Measurements from ENCODE around the gene CMTM3.
A peak's percentile ranks its signal among the peaks of the same experiment; 100 is the strongest.

The CMTM3 gene

GRCh38 chr16:66650707-66651473 lies 46.4 kb downstream of the CMTM3 start:
- CTCF ChIA-PET: interaction anchor here (0.5 to 4.3 kb wide), 67 partner anchors 8 to 375 kb away, joined by 3 to 67 read pairs (median 4); partner anchors contain the start of genes CDH16, CKLF, CMTM2 and CMTM4
- DNase-seq (ENCODE audit: extremely low spot score): peak; percentile 81
- TF ChIP-seq CTCF (IDR thresholded peaks at IDR 0.05; ENCODE audit: control extremely low read depth, extremely low read depth, low read depth, missing control alignments): peak; percentile 92
- POLR2A ChIA-PET: interaction anchor here (0.5 kb wide), 2 partner anchors 12 to 273 kb away, joined by 3 to 12 read pairs; no protein-coding TSS in a partner anchor

GRCh38 chr16:66651474-66651765 lies 46.9 kb downstream of the CMTM3 start:
- ChIA-PET CTCF (interaction anchor here (0.5 to 4.3 kb wide), 59 partner anchors 7 to 307 kb away, joined by 3 to 67 read pairs (median 4); partner anchors contain the start of genes CDH16, CKLF, CMTM2 and NAE1), POLR2A (no interaction called here)
- TF ChIP-seq CTCF (IDR thresholded peaks at IDR 0.05; ENCODE audit: control extremely low read depth, extremely low read depth, low read depth, missing control alignments): no peak
- no peak for DNase-seq (ENCODE audit: extremely low spot score)

- CTCF ChIA-PET: interaction anchor here (0.9 to 4.3 kb wide), 27 partner anchors 10 to 267 kb away, joined by 3 to 67 read pairs (median 7); partner anchors contain the start of genes CDH16, CMTM2 and NAE1
- POLR2A ChIA-PET: no interaction called here
- TF ChIP-seq CTCF (IDR thresholded peaks at IDR 0.05; ENCODE audit: control extremely low read depth, extremely low read depth, low read depth, missing control alignments): no peak
- DNase-seq (ENCODE audit: extremely low spot score): no peak
These were observed 47.5 kb downstream of the CMTM3 start for GRCh38 chr16:66651965-66652364.

GRCh38 chr16:66652661-66653360 lies 48.3 kb downstream of the CMTM3 start:
- ChIA-PET CTCF (interaction anchor here (0.6 to 4.3 kb wide), 5 partner anchors 9 to 215 kb away, joined by 4 to 67 read pairs (median 35); no protein-coding TSS in a partner anchor), POLR2A (no interaction called here)
- no peak for DNase-seq (ENCODE audit: extremely low spot score)
- no peak for TF ChIP-seq CTCF (IDR thresholded peaks at IDR 0.05; ENCODE audit: control extremely low read depth, extremely low read depth, low read depth, missing control alignments)

GRCh38 chr16:66653581-66654350 lies 49.3 kb downstream of the CMTM3 start:
- TF ChIP-seq CTCF (IDR thresholded peaks at IDR 0.05; ENCODE audit: control extremely low read depth, extremely low read depth, low read depth, missing control alignments): no peak
- CTCF ChIA-PET: interaction anchor here (4.0 to 4.3 kb wide), 2 partner anchors 13 to 45 kb away, joined by 33 to 58 read pairs; no protein-coding TSS in a partner anchor
- DNase-seq (ENCODE audit: extremely low spot score): no peak
- POLR2A ChIA-PET: no interaction called here

- ChIA-PET CTCF (no interaction called here), POLR2A (no interaction called here)
- DNase-seq (ENCODE audit: extremely low spot score): no peak
- TF ChIP-seq CTCF (IDR thresholded peaks at IDR 0.05; ENCODE audit: control extremely low read depth, extremely low read depth, low read depth, missing control alignments): no peak
These were observed 52.0 kb downstream of the CMTM3 start for GRCh38 chr16:66656547-66656946.

Data from GM10248 (cell line).